CD14-positive monocyte (primary cell): ENCODE results near the gene NFATC2. TPM values are rescaled to one million over a fixed set of nuclear protein-coding genes. Genes with fewer than 3 reads are reported as not detected.
A peak's percentile ranks its signal among the peaks of the same experiment; 100 is the strongest.

Experiments
- DNase-seq, 3 donors: peaks; one replicate each; pipeline ENCODE4 v3.0.0-alpha.2; 2011 to 2022
- H2AFZ ChIP-seq: 2 replicates; pipeline ENCODE4 v1.6.0; 2012; ENCODE audit warnings: mild to moderate bottlenecking, low read depth, low read length, inconsistent platforms; ENCODE audit not compliant: insufficient read depth, poor library complexity, severe bottlenecking
- H3K27ac ChIP-seq, 2 donors: 1 replicate in 1 of 2; 2 replicates in 1 of 2; pipeline ENCODE4 v1.5.1; 2012 to 2013; ENCODE audit warnings: low read length in 2 of 2, control low read depth in 1 of 2, inconsistent platforms in 1 of 2, low read depth in 1 of 2, mild to moderate bottlenecking in 1 of 2
- H3K27me3 ChIP-seq, 2 donors: one replicate each; pipeline versions ENCODE4 v1.6.0 to v1.6.1; 2011 to 2013; ENCODE audit warnings: low read length in 2 of 2; ENCODE audit not compliant: control insufficient read depth in 2 of 2, insufficient read depth in 2 of 2
- H3K36me3 ChIP-seq, 2 donors: replicated peaks in 1 of 2; 1 replicate in 1 of 2; 2 replicates in 1 of 2; pipeline versions ENCODE4 v1.5.1 to v1.6.1; 2012 to 2013; ENCODE audit warnings: low read length in 2 of 2, control low read depth in 1 of 2, inconsistent platforms in 1 of 2, mild to moderate bottlenecking in 1 of 2; ENCODE audit not compliant: insufficient read depth in 2 of 2, control insufficient read depth in 1 of 2
- H3K4me1 ChIP-seq, 2 donors: 1 replicate in 1 of 2; 2 replicates in 1 of 2; pipeline versions ENCODE4 v1.5.1 to v1.6.1; 2012 to 2013; ENCODE audit warnings: low read length in 2 of 2, control low read depth in 1 of 2, inconsistent platforms in 1 of 2, mild to moderate bottlenecking in 1 of 2, moderate library complexity in 1 of 2; ENCODE audit not compliant: insufficient read depth in 2 of 2, control insufficient read depth in 1 of 2
- H3K4me2 ChIP-seq: replicated peaks from 2 replicates; pipeline ENCODE3; 2012; ENCODE audit warnings: low read length, moderate library complexity, mild to moderate bottlenecking; ENCODE audit not compliant: poor library complexity, severe bottlenecking; ENCODE audit errors: extremely low read depth
- H3K4me3 ChIP-seq, 3 experiments: fragments of 200-600 bp in 1 of 3; sonication (generic) in 1 of 3; replicated peaks in 1 of 3; 1 replicate in 2 of 3; 2 replicates in 1 of 3; pipeline ENCODE4 v1.5.1; 2011 to 2013; ENCODE audit warnings: low read length in 3 of 3, mild to moderate bottlenecking in 3 of 3, control low read depth in 2 of 3, low read depth in 2 of 3, inconsistent platforms in 1 of 3, moderate library complexity in 1 of 3
- H3K79me2 ChIP-seq: 2 replicates; pipeline ENCODE4 v1.6.0; 2012; ENCODE audit warnings: mild to moderate bottlenecking, control low read depth, inconsistent platforms, low read length, moderate library complexity; ENCODE audit not compliant: insufficient read depth
- H3K9ac ChIP-seq: 2 replicates; pipeline ENCODE4 v1.6.0; 2017; ENCODE audit warnings: low read length, mild to moderate bottlenecking; ENCODE audit not compliant: insufficient read depth, poor library complexity, severe bottlenecking
- H3K9me3 ChIP-seq, 2 donors: replicated peaks in 1 of 2; 1 replicate in 1 of 2; 2 replicates in 1 of 2; pipeline versions ENCODE4 v1.5.1 to v1.6.1; 2012 to 2013; ENCODE audit warnings: low read length in 2 of 2, control low read depth in 1 of 2; ENCODE audit not compliant: control insufficient read depth in 1 of 2, insufficient read depth in 1 of 2
- H4K20me1 ChIP-seq: 2 replicates; pipeline ENCODE4 v1.6.0; 2012; ENCODE audit warnings: mild to moderate bottlenecking, low read length, control low read depth, moderate library complexity; ENCODE audit not compliant: insufficient read depth
- H3K27ac Mint-ChIP-seq, 7 donors: one replicate each; pipeline ENCODE4 v1.8.0; 2020; ENCODE audit warnings: mild to moderate bottlenecking in 7 of 7, mixed read lengths in 7 of 7, moderate library complexity in 6 of 7, inconsistent platforms in 2 of 7
- H3K27me3 Mint-ChIP-seq, 3 donors: one replicate each; pipeline ENCODE4 v1.8.0; 2021 to 2022; ENCODE audit warnings: low read depth in 3 of 3, mild to moderate bottlenecking in 3 of 3, mixed read lengths in 3 of 3, moderate library complexity in 3 of 3, inconsistent platforms in 1 of 3
- H3K36me3 Mint-ChIP-seq, 2 donors: one replicate each; pipeline ENCODE4 v1.8.0; 2020; ENCODE audit warnings: mixed read lengths in 2 of 2, inconsistent platforms in 1 of 2, mild to moderate bottlenecking in 1 of 2
- H3K4me1 Mint-ChIP-seq: one replicate; pipeline ENCODE4 v1.8.0; 2020; ENCODE audit warnings: mild to moderate bottlenecking, mixed read lengths
- H3K4me3 Mint-ChIP-seq, 2 donors: one replicate each; pipeline ENCODE4 v1.8.0; 2020; ENCODE audit warnings: mild to moderate bottlenecking in 2 of 2, mixed read lengths in 2 of 2, moderate library complexity in 1 of 2
- H3K9me3 Mint-ChIP-seq, 7 donors: one replicate each; pipeline ENCODE4 v1.8.0; 2020 to 2022; ENCODE audit warnings: mixed read lengths in 7 of 7, mild to moderate bottlenecking in 6 of 7, moderate library complexity in 6 of 7, inconsistent platforms in 2 of 7
- WGBS: methylation state at CpG from one replicate; pipeline ENCODE4 v1.1.5; 2013; ENCODE audit warnings: missing lambda C conversion rate; ENCODE audit not compliant: insufficient coverage; 5-methylcytosine and 5-hydroxymethylcytosine counted together
- intact Hi-C, 2 donors: fragments of 100-400 bp; cut with micrococcal nuclease; formaldehyde crosslinking; loops; one replicate each; pipeline versions ENCODE4 v1.15.0 to v1.15.1; 2023
- polyA plus RNA-seq, 3 donors: library from polyadenylated mRNA; depleted of rRNA in 1 of 3; unstranded in 2 of 3; stranded (reverse) in 1 of 3; fragments of 300-500 nt in 2 of 3; fragments of >200 nt in 1 of 3; fragmentation: Illumina TruSeq in 2 of 3; gene quantifications; 1 replicate in 2 of 3; 2 replicates in 1 of 3; pipeline ENCODE4 v1.2.3, GENCODE V29; 2012 to 2021
- TF ChIP-seq, protein P1 (sequence below): fragments of 200-600 bp; IDR thresholded peaks from one replicate; pipeline ENCODE4 v1.8.0; 2022; ENCODE audit warnings: antibody characterized with exemption, mild to moderate bottlenecking

Gene NFATC2
- polyA plus RNA-seq, 3 donors, result 0.03 to 0.18 (median 0.11) TPM

DNA sequence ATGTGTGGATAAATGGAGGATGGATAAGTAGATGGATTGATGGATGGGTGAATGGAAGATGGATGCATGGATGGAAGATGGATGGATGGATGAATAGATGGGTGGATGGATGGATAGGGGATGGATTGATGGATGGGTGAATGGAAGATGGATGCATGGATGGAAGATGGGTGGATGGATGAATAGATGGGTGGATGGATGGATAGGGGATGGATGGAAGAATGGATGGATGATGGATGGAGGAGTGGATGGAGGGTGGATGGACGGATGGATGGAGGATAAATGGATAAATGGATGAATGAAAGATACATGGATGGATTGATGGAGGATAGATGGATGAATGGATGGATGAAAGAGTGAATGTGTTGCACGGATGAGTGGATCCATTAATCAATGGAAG lies 3.0 kb upstream of the NFATC2 start:
- Histone ChIP-seq H3K27ac (no peak overlapping the region), H4K20me1 (no peaks in the 10 kb centered on the region), H3K4me3 (no peak overlapping the region), H3K9ac (no peak overlapping the region), H2AFZ (no peak overlapping the region), H3K4me2 (no peak overlapping the region), H3K9me3 (peaks cover 0 to 6% of the 10 kb centered on the region in 2 donors), H3K4me1 (peaks cover 6 to 12% of the 10 kb centered on the region in 2 donors), H3K36me3 (no peaks in the 10 kb centered on the region), H3K79me2 (no peaks in the 10 kb centered on the region), H3K27me3 (peaks cover 24 to 36% of the 10 kb centered on the region in 2 donors)
- H3K27ac Mint-ChIP-seq, result no peak overlapping the region
- 82% methylated on average over 1 of the region's 2 CpGs for WGBS
- H3K4me1 Mint-ChIP-seq, result peaks cover 16% of the 10 kb centered on the region
- H3K4me3 Mint-ChIP-seq, result no peak overlapping the region
- DNase-seq, result no peak
- H3K27me3 Mint-ChIP-seq, result peaks cover 39 to 47% (median 43%) of the 10 kb centered on the region in 3 donors
- intact Hi-C loops, result no loop called here
- TF ChIP-seq, protein P1, sequence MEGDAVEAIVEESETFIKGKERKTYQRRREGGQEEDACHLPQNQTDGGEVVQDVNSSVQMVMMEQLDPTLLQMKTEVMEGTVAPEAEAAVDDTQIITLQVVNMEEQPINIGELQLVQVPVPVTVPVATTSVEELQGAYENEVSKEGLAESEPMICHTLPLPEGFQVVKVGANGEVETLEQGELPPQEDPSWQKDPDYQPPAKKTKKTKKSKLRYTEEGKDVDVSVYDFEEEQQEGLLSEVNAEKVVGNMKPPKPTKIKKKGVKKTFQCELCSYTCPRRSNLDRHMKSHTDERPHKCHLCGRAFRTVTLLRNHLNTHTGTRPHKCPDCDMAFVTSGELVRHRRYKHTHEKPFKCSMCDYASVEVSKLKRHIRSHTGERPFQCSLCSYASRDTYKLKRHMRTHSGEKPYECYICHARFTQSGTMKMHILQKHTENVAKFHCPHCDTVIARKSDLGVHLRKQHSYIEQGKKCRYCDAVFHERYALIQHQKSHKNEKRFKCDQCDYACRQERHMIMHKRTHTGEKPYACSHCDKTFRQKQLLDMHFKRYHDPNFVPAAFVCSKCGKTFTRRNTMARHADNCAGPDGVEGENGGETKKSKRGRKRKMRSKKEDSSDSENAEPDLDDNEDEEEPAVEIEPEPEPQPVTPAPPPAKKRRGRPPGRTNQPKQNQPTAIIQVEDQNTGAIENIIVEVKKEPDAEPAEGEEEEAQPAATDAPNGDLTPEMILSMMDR, result peak; percentile 23
- H3K36me3 Mint-ChIP-seq, result no peaks in the 10 kb centered on the region
- H3K9me3 Mint-ChIP-seq, result peaks cover 0 to 6% (median 2%) of the 10 kb centered on the region in 7 donors

DNA sequence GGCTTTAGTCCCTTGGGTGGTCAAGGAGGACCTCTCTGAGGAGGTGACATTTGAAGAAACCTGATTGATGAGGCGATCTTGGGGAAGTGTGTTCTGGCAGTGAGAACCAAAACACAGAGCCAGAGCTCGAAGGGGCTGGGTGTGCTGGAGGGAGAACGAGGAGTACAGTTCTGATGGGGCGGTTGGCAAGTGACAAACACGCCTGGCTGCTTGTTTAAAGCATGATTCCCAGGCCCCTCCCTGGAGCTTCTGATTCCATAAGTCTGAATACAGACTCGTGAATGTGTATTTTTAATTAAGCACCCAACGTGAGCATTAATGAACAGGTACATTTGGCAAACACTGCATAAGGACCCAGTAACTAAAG lies 886 bp upstream of the NFATC2 start:
- Histone ChIP-seq H3K36me3 (no peaks in the 10 kb centered on the region), H3K27me3 (peaks cover 24 to 39% of the 10 kb centered on the region in 2 donors), H2AFZ (no peak overlapping the region), H3K9me3 (peaks cover 0 to 6% of the 10 kb centered on the region in 2 donors), H3K4me1 (peaks cover 6 to 12% of the 10 kb centered on the region in 2 donors), H3K4me3 (no peak overlapping the region), H3K9ac (no peak overlapping the region), H3K4me2 (no peak overlapping the region), H3K79me2 (no peaks in the 10 kb centered on the region), H3K27ac (no peak overlapping the region), H4K20me1 (no peaks in the 10 kb centered on the region)
- Mint-ChIP-seq H3K27ac (peak overlapping the region in 1 of 7 donors; percentile 25), H3K36me3 (no peaks in the 10 kb centered on the region), H3K9me3 (peaks cover 0 to 7% (median 2%) of the 10 kb centered on the region in 7 donors), H3K4me3 (peak overlapping the region in 1 of 2 donors; percentile 75), H3K4me1 (peaks cover 16% of the 10 kb centered on the region), H3K27me3 (peaks cover 43 to 53% (median 52%) of the 10 kb centered on the region in 3 donors)
- TF ChIP-seq, protein P1, result no peak
- intact Hi-C loops, result no loop called here
- DNase-seq, result no peak
- 55% methylated on average over 5 of the region's 7 CpGs for WGBS
